SH-SY5Y (cell line): ENCODE results near the gene ACOT4.
"Not testable (repeated sequence)": the region's sequence is repeated elsewhere in the genome, so short reads cannot be mapped to it uniquely, and the experiment has no call there.

ENCODE experiments used
- GATA2 ChIP-seq: IDR thresholded peaks from 2 replicates; pipeline ENCODE4 v1.6.1; 2011; ENCODE audit warnings: mild to moderate bottlenecking, low read depth, low read length
- GATA3 ChIP-seq: IDR thresholded peaks from 2 replicates; pipeline ENCODE4 v1.6.1; 2011; ENCODE audit warnings: low read depth, mild to moderate bottlenecking, low read length, moderate library complexity

ACOT4 gene, protein sequence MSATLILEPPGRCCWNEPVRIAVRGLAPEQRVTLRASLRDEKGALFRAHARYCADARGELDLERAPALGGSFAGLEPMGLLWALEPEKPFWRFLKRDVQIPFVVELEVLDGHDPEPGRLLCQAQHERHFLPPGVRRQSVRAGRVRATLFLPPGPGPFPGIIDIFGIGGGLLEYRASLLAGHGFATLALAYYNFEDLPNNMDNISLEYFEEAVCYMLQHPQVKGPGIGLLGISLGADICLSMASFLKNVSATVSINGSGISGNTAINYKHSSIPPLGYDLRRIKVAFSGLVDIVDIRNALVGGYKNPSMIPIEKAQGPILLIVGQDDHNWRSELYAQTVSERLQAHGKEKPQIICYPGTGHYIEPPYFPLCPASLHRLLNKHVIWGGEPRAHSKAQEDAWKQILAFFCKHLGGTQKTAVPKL

GRCh38 chr14:73591690-73592449, at the start of gene ACOT4:
Gene ACOT4 (plus strand): TSS chr14:73591873. CDS start chr14:73591960, 87 bp downstream.
- TF ChIP-seq GATA3 (no peak), GATA2 (no peak)

GRCh38 chr14:73553845-73554244, 37.8 kb upstream of the ACOT4 start:
- TF ChIP-seq GATA3 (no peak), GATA2 (no peak)

DNA sequence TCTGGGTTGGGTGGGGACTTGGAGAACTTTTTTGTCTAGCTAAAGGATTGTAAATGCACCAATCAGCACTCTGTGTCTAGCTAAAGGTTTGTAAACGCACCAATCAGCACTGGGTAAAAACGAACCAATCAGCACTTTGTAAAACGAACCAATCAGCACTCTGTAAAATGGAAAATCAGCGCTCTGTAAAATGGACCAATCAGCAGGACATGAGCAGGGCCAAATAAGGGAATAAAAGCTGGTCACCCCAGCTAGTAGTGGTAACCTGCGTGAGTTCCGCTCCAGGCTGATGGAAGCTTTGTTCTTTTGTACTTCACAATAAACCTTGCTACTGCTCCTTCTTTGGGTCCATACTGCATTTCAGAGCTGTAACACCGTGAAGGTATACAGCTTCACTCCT, 24.3 kb upstream of the ACOT4 start:
- TF ChIP-seq GATA2 (no peak), GATA3 (no peak)

DNA sequence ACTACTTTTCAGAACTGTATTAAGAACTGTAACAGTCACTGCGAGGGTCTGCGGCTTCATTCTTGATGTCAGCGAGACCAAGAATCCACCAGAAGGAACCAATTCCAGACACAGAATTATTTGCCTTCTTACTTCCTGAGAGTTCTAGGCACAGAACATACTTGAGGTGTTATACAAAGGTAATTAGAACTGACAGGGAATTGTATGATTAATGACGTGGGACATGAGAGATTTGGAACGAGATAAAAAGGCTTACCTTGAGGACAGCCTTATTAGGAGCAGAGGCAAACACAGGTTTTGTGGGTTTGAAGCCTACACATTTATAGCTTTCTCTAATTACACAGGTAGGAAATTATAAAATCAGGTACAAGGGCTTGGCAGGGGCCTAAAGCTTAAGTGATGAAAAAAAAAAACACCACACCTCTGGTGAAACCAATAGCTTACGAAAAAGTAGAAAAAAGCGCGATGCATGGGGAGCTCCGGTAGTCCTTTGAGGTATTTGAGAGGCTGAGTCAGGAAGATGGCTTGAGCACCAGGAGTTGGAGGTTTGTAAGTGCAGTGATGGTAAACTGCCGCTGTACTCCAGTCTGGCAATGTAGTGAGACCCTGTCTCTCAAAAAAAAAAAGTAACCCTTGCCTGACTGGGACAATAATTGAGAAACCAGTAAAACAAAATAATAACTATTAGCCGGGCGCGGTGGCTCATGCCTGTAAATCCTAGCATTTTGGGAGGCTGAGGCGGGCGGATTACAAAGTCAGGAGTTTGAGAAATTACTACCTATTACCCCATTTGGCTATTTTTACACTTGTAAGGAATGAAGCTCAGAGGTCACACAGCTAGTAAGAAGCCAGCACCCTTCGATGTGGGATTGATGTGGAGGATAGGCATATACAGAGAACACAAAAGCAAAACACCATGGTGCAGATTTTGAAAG, 23.5 kb upstream of the ACOT4 start:
- TF ChIP-seq GATA2: no peak
- TF ChIP-seq GATA3: no peak

- TF ChIP-seq GATA3, GATA2: not testable (repeated sequence)
Observed at GRCh38 chr14:73569185-73569958, 22.3 kb upstream of the ACOT4 start, which contains the start of gene ACOT2. Gene ACOT2 (plus strand): TSS chr14:73569213. CDS start chr14:73569241, 28 bp downstream.

DNA sequence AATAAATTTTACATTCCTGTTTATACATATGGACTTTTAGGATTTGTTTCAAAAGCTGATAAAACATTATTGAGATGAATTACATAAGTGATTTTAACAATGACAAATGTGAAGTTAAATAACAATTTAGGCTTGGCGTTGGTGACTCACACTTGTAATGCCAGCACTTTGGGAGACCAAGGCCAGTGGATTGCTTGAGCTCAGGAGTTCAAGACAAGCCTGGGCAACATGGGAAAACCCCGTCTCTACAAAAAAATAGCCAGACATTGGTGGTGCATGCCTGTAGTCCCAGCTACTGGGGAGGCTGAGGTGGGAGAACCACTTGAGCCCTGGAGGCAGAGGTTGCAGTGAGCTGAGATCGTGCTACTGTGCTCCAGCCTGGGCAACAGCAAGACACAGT, 15.3 kb upstream of the ACOT4 start:
- TF ChIP-seq GATA2 (no peak), GATA3 (no peak)

DNA sequence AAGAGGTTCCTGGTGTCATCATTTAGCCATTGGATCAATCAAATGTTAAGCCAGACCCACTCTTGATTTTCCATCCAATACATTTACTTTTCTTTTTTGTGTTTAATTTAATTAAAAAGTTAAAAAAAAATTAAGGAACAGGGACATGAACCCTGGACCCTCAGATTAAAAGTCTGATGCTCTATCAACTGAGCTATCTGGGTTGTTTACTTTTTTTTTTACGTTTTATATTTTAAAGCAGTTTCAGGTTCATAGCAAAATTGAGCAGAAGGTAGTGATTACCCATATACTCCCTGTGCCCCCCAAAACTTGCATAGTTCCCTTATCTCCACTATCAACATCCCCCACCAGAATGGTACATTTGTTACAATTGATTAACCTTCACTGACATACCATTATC, 3.0 kb upstream of the ACOT4 start:
- TF ChIP-seq GATA3 (no peak), GATA2 (no peak; the same call in 1 of the 2 replicates)

GRCh38 chr14:73589116-73589515, 2.6 kb upstream of the ACOT4 start:
- TF ChIP-seq GATA3: no peak
- TF ChIP-seq GATA2: no peak

- TF ChIP-seq GATA3: no peak
- no peak for TF ChIP-seq GATA2
Observed at GRCh38 chr14:73594491-73594890, 2.8 kb downstream of the ACOT4 start.

DNA sequence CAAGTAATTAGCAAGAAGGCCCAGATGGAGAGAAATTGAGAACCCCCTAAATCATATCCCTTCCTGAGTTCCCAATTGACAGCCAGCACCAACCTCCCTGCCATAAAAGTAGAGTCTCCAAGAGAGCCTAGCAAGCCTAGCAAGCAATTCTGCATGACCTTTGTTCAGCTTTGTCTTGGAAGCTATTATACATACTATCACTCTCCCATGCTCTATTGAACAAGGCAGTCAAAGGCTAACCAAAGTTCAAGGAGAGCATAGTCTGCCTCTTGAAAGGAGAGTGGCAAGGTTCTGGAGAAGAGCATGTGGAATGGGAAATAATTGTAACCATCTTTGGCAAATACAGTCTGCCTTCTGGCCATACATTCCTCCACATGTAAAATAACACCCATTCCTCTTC, 7.8 kb downstream of the ACOT4 start:
- TF ChIP-seq GATA2: no peak
- TF ChIP-seq GATA3: no peak

- TF ChIP-seq GATA3: no peak
- TF ChIP-seq GATA2: no peak
Observed at GRCh38 chr14:73602994-73603393, 11.3 kb downstream of the ACOT4 start.

DNA sequence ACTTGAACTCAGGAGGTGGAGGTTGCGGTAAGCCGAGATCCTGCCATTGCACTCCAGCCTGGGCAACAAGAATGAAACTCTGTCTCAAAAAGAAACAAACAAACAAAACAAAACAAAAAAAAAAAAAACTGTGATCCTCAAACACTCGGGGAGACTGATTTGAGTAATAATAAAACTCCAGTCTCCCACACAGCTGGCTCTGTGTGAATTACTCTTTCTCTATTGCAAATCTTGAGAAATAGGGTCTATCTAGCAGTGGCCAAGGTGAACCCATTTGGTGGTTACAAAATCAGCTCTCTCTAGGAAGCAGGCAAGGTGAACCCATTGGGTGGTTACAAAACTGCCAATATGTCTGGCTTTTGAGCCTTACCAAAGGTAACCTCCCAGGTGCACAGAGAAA, 14.6 kb downstream of the ACOT4 start:
- TF ChIP-seq GATA3: no peak
- TF ChIP-seq GATA2: no peak

DNA sequence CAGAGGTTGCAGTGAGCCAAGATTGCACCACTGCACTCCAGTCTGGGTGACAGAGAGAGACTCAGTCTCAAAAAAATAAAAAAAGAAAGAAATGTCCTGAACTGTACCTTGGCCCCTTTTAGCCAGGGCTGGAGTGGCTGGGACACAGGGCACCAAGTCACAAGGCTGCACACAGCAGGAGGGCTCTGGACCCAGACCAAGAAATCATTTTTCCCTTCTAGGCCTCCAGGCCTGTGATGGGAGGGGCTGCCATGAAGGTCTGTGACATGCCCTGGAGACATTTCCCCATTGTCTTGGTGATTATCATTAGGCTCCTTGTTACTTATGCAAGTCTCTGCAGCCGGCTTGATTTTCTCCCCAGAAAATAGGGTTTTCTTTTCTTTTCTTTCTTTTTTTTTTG, 15.6 kb downstream of the ACOT4 start:
- TF ChIP-seq GATA3 (no peak), GATA2 (no peak)
